ENCODE measurements around the gene TMUB2.

DNA sequence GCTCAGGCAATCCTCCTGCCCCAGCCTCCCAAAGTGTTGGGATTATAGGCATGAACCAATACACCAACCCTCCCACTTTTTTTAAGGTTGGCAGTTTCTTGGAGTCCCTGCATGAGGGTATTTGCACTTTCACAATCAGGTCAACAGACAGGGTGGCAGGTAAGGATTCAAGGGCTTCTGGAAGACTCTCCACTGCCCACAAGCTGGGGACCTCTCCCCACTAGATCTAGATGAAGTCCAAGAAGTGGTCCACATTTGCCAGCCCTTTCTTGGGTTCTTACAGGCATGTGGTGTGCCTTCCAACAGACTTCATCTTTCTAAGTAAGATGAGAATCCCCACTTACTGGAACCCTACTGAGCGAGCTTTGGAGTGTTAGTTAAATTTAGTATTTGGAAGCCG lies 12.3 kb upstream of the TMUB2 start:
- TF ChIP-seq SP1 (IDR thresholded peaks at IDR 0.05; ENCODE audit: low read depth) (no peak), RAD21 (IDR thresholded peaks at IDR 0.05; ENCODE audit: low read depth) (no peak)
- TF ChIP-seq, protein P1, sequence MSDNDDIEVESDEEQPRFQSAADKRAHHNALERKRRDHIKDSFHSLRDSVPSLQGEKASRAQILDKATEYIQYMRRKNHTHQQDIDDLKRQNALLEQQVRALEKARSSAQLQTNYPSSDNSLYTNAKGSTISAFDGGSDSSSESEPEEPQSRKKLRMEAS (IDR thresholded peaks at IDR 0.05): no peak
- TF ChIP-seq, protein P2, sequence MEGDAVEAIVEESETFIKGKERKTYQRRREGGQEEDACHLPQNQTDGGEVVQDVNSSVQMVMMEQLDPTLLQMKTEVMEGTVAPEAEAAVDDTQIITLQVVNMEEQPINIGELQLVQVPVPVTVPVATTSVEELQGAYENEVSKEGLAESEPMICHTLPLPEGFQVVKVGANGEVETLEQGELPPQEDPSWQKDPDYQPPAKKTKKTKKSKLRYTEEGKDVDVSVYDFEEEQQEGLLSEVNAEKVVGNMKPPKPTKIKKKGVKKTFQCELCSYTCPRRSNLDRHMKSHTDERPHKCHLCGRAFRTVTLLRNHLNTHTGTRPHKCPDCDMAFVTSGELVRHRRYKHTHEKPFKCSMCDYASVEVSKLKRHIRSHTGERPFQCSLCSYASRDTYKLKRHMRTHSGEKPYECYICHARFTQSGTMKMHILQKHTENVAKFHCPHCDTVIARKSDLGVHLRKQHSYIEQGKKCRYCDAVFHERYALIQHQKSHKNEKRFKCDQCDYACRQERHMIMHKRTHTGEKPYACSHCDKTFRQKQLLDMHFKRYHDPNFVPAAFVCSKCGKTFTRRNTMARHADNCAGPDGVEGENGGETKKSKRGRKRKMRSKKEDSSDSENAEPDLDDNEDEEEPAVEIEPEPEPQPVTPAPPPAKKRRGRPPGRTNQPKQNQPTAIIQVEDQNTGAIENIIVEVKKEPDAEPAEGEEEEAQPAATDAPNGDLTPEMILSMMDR (IDR thresholded peaks at IDR 0.05 in 2 of 3, conservative IDR thresholded peaks at IDR 0.05 in 1 of 3; ENCODE audit: borderline replicate concordance in 1 of 3, insufficient read depth in 1 of 3, low read depth in 2 of 3, low read length in 2 of 3): no peak
